CD4-positive, alpha-beta T cell (primary cell): Measurements from ENCODE around the gene AZU1. TPM values are rescaled to one million over a fixed set of nuclear protein-coding genes. Genes with fewer than 3 reads are reported as not detected.

ENCODE experiments used
- ATAC-seq: fragments of 200-7000 bp; cut with Tn5 transposase; one replicate; pipeline ENCODE4 v1.10.0; 2022; ENCODE audit warnings: mild to moderate bottlenecking; ENCODE audit not compliant: poor library complexity
- CTCF ChIA-PET: fragments of 350-600 bp; sonication (Branson Sonifier 250); formaldehyde crosslinking; loops from one replicate; lab custom pipeline; 2021; ENCODE audit warnings: antibody characterized with exemption, inconsistent platforms; lab: Charles Lee
- POLR2A ChIA-PET: fragments of 350-600 bp; sonication (Branson Sonifier 250); formaldehyde crosslinking; loops from one replicate; lab custom pipeline; 2021; ENCODE audit warnings: antibody characterized with exemption, inconsistent platforms; lab: Charles Lee
- DNase-seq, 14 experiments: peaks; one replicate each; pipeline ENCODE4 v3.0.0-alpha.2; 2013 to 2020; ENCODE audit warnings: mixed read lengths in 2 of 14
- H3K27ac ChIP-seq, 2 donors: one replicate each; pipeline versions ENCODE4 v1.5.1 to v1.7.0; 2013; ENCODE audit warnings: low read length in 2 of 2, low read depth in 1 of 2, mild to moderate bottlenecking in 1 of 2
- H3K27me3 ChIP-seq, 2 experiments: 1 replicate in 1 of 2; 2 replicates in 1 of 2; pipeline versions ENCODE4 v1.6.1 to v1.7.0; 2013; ENCODE audit warnings: low read length in 2 of 2, control low read depth in 1 of 2, mild to moderate bottlenecking in 1 of 2, moderate library complexity in 1 of 2; ENCODE audit not compliant: insufficient read depth in 2 of 2, control insufficient read depth in 1 of 2
- H3K36me3 ChIP-seq: one replicate; pipeline ENCODE4 v1.6.1; 2013; ENCODE audit warnings: low read length, control low read depth; ENCODE audit not compliant: insufficient read depth
- H3K4me1 ChIP-seq: one replicate; pipeline ENCODE4 v1.6.1; 2013; ENCODE audit warnings: low read length, control low read depth; ENCODE audit not compliant: insufficient read depth
- H3K4me3 ChIP-seq: one replicate; pipeline ENCODE4 v1.5.1; 2013; ENCODE audit warnings: mild to moderate bottlenecking, low read length, moderate library complexity
- H3K9me3 ChIP-seq, 2 experiments: 1 replicate in 1 of 2; 2 replicates in 1 of 2; pipeline versions ENCODE4 v1.6.1 to v1.7.0; 2013; ENCODE audit warnings: low read length in 2 of 2, mild to moderate bottlenecking in 2 of 2, control low read depth in 1 of 2, moderate library complexity in 1 of 2; ENCODE audit not compliant: control insufficient read depth in 1 of 2, insufficient read depth in 1 of 2
- H3K27ac Mint-ChIP-seq: one replicate; pipeline ENCODE4 v1.8.0; 2020; ENCODE audit warnings: mixed read lengths
- H3K27me3 Mint-ChIP-seq: one replicate; pipeline ENCODE4 v1.8.0; 2021; ENCODE audit warnings: mixed read lengths
- H3K36me3 Mint-ChIP-seq: one replicate; pipeline ENCODE4 v1.8.0; 2021; ENCODE audit warnings: low read depth, mixed read lengths
- H3K4me1 Mint-ChIP-seq: one replicate; pipeline ENCODE4 v1.8.0; 2021; ENCODE audit warnings: low read depth, mixed read lengths
- H3K4me3 Mint-ChIP-seq: one replicate; pipeline ENCODE4 v1.8.0; 2020; ENCODE audit warnings: mild to moderate bottlenecking, mixed read lengths
- H3K9me3 Mint-ChIP-seq: one replicate; pipeline ENCODE4 v1.8.0; 2020; ENCODE audit warnings: mixed read lengths
- CTCF ChIP-seq: fragments of 200-600 bp; IDR thresholded peaks from one replicate; pipeline ENCODE4 v1.8.0; 2022; ENCODE audit warnings: antibody characterized with exemption, mild to moderate bottlenecking
- intact Hi-C, 2 experiments: fragments of 100-400 bp; cut with DNase I in 1 of 2; cut with micrococcal nuclease in 1 of 2; formaldehyde crosslinking; loops; one replicate each; pipeline versions ENCODE4 v1.15.1 to v1.9.0; 2023 to 2025; cut with DNase I, micrococcal nuclease
- total RNA-seq, 174 experiments: library from RNA in 2 of 174; stranded (reverse) in 2 of 174; gene quantifications; one replicate each; pipeline ENCODE4 v1.2.3 and lab custom pipeline; 2021 to 2026

Gene AZU1
- total RNA-seq, 2 experiments from 2014 or later = 0.47 to 0.49 TPM

- no peak for DNase-seq
- Mint-ChIP-seq H3K27me3 (no peaks in the 10 kb centered on the region), H3K9me3 (no peaks in the 10 kb centered on the region), H3K4me3 (no peak overlapping the region), H3K4me1 (peaks cover 40% of the 10 kb centered on the region), H3K36me3 (peaks cover 56% of the 10 kb centered on the region), H3K27ac (peak overlapping the region; percentile 55)
- peaks cover 85% of the 10 kb centered on the region for H3K36me3 ChIP-seq
- H3K4me1 ChIP-seq = peaks cover 48% of the 10 kb centered on the region
- H3K4me3 ChIP-seq = no peak overlapping the region
- CTCF ChIA-PET = no interaction called here
- no peaks in the 10 kb centered on the region for H3K27me3 ChIP-seq
- intact Hi-C loops = no loop called here
- POLR2A ChIA-PET = no interaction called here
- ATAC-seq = no peak
- no peak overlapping the region for H3K27ac ChIP-seq
- H3K9me3 ChIP-seq = no peaks in the 10 kb centered on the region
- TF ChIP-seq CTCF = no peak
Measured at GRCh38 chr19:805166-805551, 22.5 kb upstream of the AZU1 start.

GRCh38 chr19:805600-806550 lies 21.8 kb upstream of the AZU1 start:
- DNase-seq (no peak), ATAC-seq (no peak)
- Histone ChIP-seq H3K9me3 (peaks cover 0 to 4% of the 10 kb centered on the region in 2 experiments), H3K4me1 (peaks cover 40% of the 10 kb centered on the region), H3K4me3 (no peak overlapping the region), H3K36me3 (peaks cover 86% of the 10 kb centered on the region), H3K27ac (no peak overlapping the region), H3K27me3 (no peaks in the 10 kb centered on the region)
- Mint-ChIP-seq H3K9me3 (no peaks in the 10 kb centered on the region), H3K36me3 (peaks cover 57% of the 10 kb centered on the region), H3K27me3 (no peaks in the 10 kb centered on the region), H3K4me1 (peaks cover 34% of the 10 kb centered on the region), H3K27ac (no peak overlapping the region), H3K4me3 (no peak overlapping the region)
- ChIA-PET POLR2A (no interaction called here), CTCF (no interaction called here)
- intact Hi-C loops = no loop called here
- no peak for TF ChIP-seq CTCF

GRCh38 chr19:806815-807421 lies 20.7 kb upstream of the AZU1 start:
- no peaks in the 10 kb centered on the region for H3K9me3 Mint-ChIP-seq
- no peak for DNase-seq
- peaks cover 25% of the 10 kb centered on the region for H3K4me1 Mint-ChIP-seq
- peak overlapping the region; percentile 58 for H3K27ac Mint-ChIP-seq
- no peak overlapping the region for H3K27ac ChIP-seq
- peaks cover 30% of the 10 kb centered on the region for H3K4me1 ChIP-seq
- no peak overlapping the region for H3K4me3 ChIP-seq
- H3K27me3 ChIP-seq = no peaks in the 10 kb centered on the region
- no peak for TF ChIP-seq CTCF
- H3K36me3 ChIP-seq = peaks cover 88% of the 10 kb centered on the region
- intact Hi-C loops = no loop called here
- ChIA-PET CTCF (no interaction called here), POLR2A (no interaction called here)
- peaks cover 61% of the 10 kb centered on the region for H3K36me3 Mint-ChIP-seq
- peaks cover 0 to 9% of the 10 kb centered on the region in 2 experiments for H3K9me3 ChIP-seq
- ATAC-seq = no peak
- no peaks in the 10 kb centered on the region for H3K27me3 Mint-ChIP-seq
- peak overlapping the region; percentile 52 for H3K4me3 Mint-ChIP-seq
